Endothelial cell of umbilical vein (primary cell): ENCODE data around the gene UBE2D2. TPM values are rescaled to one million over a fixed set of nuclear protein-coding genes. Genes with fewer than 3 reads are reported as not detected.

Experiments used
- BruUV-seq: library from RNA; stranded (reverse); fragments of 400-500 nt; replicated peaks from 2 replicates; lab custom pipeline; 2021; lab: Mats Ljungman, UMichigan
- CTCF ChIA-PET: fragments of 300-600, 350-600 bp; sonication (Branson Sonifier 250); formaldehyde crosslinking; loops from one replicate; lab custom pipeline; 2021; ENCODE audit warnings: antibody characterized with exemption, inconsistent platforms; lab: Charles Lee
- POLR2A ChIA-PET: fragments of 300-600, 350-600 bp; sonication (Branson Sonifier 250); formaldehyde crosslinking; loops from one replicate; lab custom pipeline; 2021; ENCODE audit warnings: antibody characterized with exemption, inconsistent platforms; lab: Charles Lee
- DNase-seq: peaks from one replicate; pipeline ENCODE4 v3.0.0-alpha.2; 2011; ENCODE audit warnings: low read depth, low spot score
- FAIRE-seq: peaks from 2 replicates; lab custom pipeline; 2011; peaks lifted over from hg19 to GRCh38; lab: Jason Lieb, UNC
- H2AFZ ChIP-seq: 2 replicates; pipeline ENCODE4 v1.6.0; 2012; ENCODE audit warnings: low read depth, low read length, control low read depth, inconsistent platforms
- H3K27ac ChIP-seq: 2 replicates; pipeline ENCODE4 v1.5.1; 2011; ENCODE audit warnings: low read depth, mild to moderate bottlenecking, control low read depth, low read length, moderate library complexity; ENCODE audit not compliant: insufficient read depth
- H3K27me3 ChIP-seq, 2 experiments: 2 replicates each; pipeline versions ENCODE4 v1.6.0 to v1.6.1; 2011; ENCODE audit warnings: low read length in 2 of 2, mixed read lengths in 1 of 2; ENCODE audit not compliant: control insufficient read depth in 2 of 2, insufficient read depth in 2 of 2
- H3K36me3 ChIP-seq, 2 experiments: 2 replicates in 1 of 2; 3 replicates in 1 of 2; pipeline ENCODE4 v1.5.1; 2011; ENCODE audit warnings: low read length in 2 of 2, mild to moderate bottlenecking in 1 of 2, moderate library complexity in 1 of 2; ENCODE audit not compliant: control insufficient read depth in 2 of 2, insufficient read depth in 2 of 2; ENCODE audit errors: extremely low read depth in 1 of 2
- H3K4me1 ChIP-seq: 3 replicates; pipeline ENCODE4 v1.5.1; 2011; ENCODE audit warnings: mild to moderate bottlenecking, low read length; ENCODE audit not compliant: control insufficient read depth, insufficient read depth; ENCODE audit errors: extremely low read depth
- H3K4me2 ChIP-seq: 2 replicates; pipeline ENCODE4 v1.6.1; 2011; ENCODE audit warnings: low read length, control low read depth, mixed read lengths; ENCODE audit not compliant: insufficient read depth
- H3K4me3 ChIP-seq, 3 experiments: fragments of 200-600 bp in 1 of 3; sonication (generic), shearing (Covaris generic) in 1 of 3; replicated peaks in 1 of 3; 2 replicates each; pipeline ENCODE4 v1.5.1; 2011 to 2016; ENCODE audit warnings: control low read depth in 3 of 3, low read length in 3 of 3, mild to moderate bottlenecking in 2 of 3, inconsistent platforms in 1 of 3, low read depth in 1 of 3, moderate library complexity in 1 of 3; ENCODE audit not compliant: insufficient read depth in 1 of 3
- H3K79me2 ChIP-seq: 2 replicates; pipeline ENCODE4 v1.6.0; 2012; ENCODE audit warnings: low read length, inconsistent platforms; ENCODE audit not compliant: control insufficient read depth, insufficient read depth
- H3K9ac ChIP-seq: replicated peaks from 2 replicates; pipeline ENCODE3; 2011; ENCODE audit warnings: low read length, control low read depth; ENCODE audit not compliant: insufficient read depth; ENCODE audit errors: extremely low read depth
- H3K9me1 ChIP-seq: replicated peaks from 3 replicates; pipeline ENCODE4 v1.6.0; 2011; ENCODE audit warnings: mild to moderate bottlenecking, low read length; ENCODE audit not compliant: control insufficient read depth, insufficient read depth; ENCODE audit errors: extremely low read depth
- H3K9me3 ChIP-seq: replicated peaks from 2 replicates; pipeline ENCODE4 v1.5.1; 2012; ENCODE audit warnings: low read length, inconsistent platforms; ENCODE audit not compliant: control insufficient read depth, insufficient read depth
- H4K20me1 ChIP-seq: replicated peaks from 2 replicates; pipeline ENCODE3; 2011; ENCODE audit warnings: mild to moderate bottlenecking, low read length; ENCODE audit not compliant: control insufficient read depth, insufficient read depth; ENCODE audit errors: extremely low read depth
- CTCF ChIP-seq, 2 donors: IDR thresholded peaks; 1 replicate in 1 of 2; 2 replicates in 1 of 2; pipeline ENCODE4 v1.5.1; 2011; ENCODE audit warnings: low read length in 2 of 2, mild to moderate bottlenecking in 2 of 2, moderate library complexity in 2 of 2, control low read depth in 1 of 2, inconsistent platforms in 1 of 2, low read depth in 1 of 2; ENCODE audit not compliant: insufficient read depth in 1 of 2; ENCODE audit errors: extremely low read depth in 1 of 2
- EZH2 ChIP-seq: IDR thresholded peaks from 2 replicates; pipeline ENCODE4 v1.6.1; 2012; ENCODE audit warnings: borderline replicate concordance, low read depth, mild to moderate bottlenecking, moderate library complexity, low read length, inconsistent platforms; ENCODE audit not compliant: severe bottlenecking
- FOS ChIP-seq: IDR thresholded peaks from 2 replicates; pipeline ENCODE4 v1.6.1; 2011; ENCODE audit warnings: mild to moderate bottlenecking, low read length, moderate library complexity, borderline replicate concordance; ENCODE audit not compliant: insufficient read depth
- GATA2 ChIP-seq: IDR thresholded peaks from 2 replicates; pipeline ENCODE4 v1.7.0; 2011; ENCODE audit warnings: low read depth, mild to moderate bottlenecking, moderate library complexity, mixed read lengths, low read length; ENCODE audit not compliant: insufficient read length, insufficient read depth
- JUN ChIP-seq: IDR thresholded peaks from 2 replicates; pipeline ENCODE4 v1.6.1; 2011; ENCODE audit warnings: borderline replicate concordance, low read depth; ENCODE audit not compliant: insufficient read length, insufficient read depth
- MAX ChIP-seq: IDR thresholded peaks from 2 replicates; pipeline ENCODE4 v1.6.1; 2011; ENCODE audit not compliant: insufficient read depth, insufficient read length
- MYC ChIP-seq: IDR thresholded peaks from one replicate; pipeline ENCODE4 v1.6.1; 2011; ENCODE audit warnings: mild to moderate bottlenecking, low read depth, low read length
- POLR2A ChIP-seq: IDR thresholded peaks from 2 replicates; pipeline ENCODE4 v1.6.1; 2012; ENCODE audit warnings: low read depth, mild to moderate bottlenecking, control low read depth, low read length
- POLR2AphosphoS5 ChIP-seq: IDR thresholded peaks from 2 replicates; pipeline ENCODE4 v1.6.1; 2012; ENCODE audit warnings: low read depth, mild to moderate bottlenecking, control low read depth, low read length, moderate library complexity; ENCODE audit not compliant: insufficient read depth
- dilution Hi-C: fragments of 300-500 bp; cut with MboI; formaldehyde crosslinking; loops from one replicate; pipeline ENCODE4 v1.15.0; 2019; ENCODE audit warnings: low sequenced_read_pairs; ENCODE audit not compliant: extremely low pct_ligation_motif_present
- intact Hi-C: fragments of 100-400 bp; cut with micrococcal nuclease; formaldehyde crosslinking; loops from one replicate; pipeline ENCODE4 v1.10.0; 2022
- polyA plus RNA-seq, 4 experiments: library from polyadenylated mRNA; depleted of rRNA in 3 of 4; stranded (reverse) in 3 of 4; unstranded in 1 of 4; fragments of >200 nt; gene quantifications; 2 replicates each; pipeline versions ENCODE4 v1.2.1 to v1.2.3, GENCODE V29; 2011 to 2012; ENCODE audit warnings: missing spikeins in 1 of 4
- total RNA-seq: library from RNA; stranded (reverse); gene quantifications from 2 replicates; pipeline ENCODE4 v1.2.3, GENCODE V29; 2021

UBE2D2 gene
- total and polyA plus RNA-seq, 2 donors (not counting 3 experiments of a cell fraction or from before 2014, with no cell fraction given) = 45.0 to 156 TPM

DNA sequence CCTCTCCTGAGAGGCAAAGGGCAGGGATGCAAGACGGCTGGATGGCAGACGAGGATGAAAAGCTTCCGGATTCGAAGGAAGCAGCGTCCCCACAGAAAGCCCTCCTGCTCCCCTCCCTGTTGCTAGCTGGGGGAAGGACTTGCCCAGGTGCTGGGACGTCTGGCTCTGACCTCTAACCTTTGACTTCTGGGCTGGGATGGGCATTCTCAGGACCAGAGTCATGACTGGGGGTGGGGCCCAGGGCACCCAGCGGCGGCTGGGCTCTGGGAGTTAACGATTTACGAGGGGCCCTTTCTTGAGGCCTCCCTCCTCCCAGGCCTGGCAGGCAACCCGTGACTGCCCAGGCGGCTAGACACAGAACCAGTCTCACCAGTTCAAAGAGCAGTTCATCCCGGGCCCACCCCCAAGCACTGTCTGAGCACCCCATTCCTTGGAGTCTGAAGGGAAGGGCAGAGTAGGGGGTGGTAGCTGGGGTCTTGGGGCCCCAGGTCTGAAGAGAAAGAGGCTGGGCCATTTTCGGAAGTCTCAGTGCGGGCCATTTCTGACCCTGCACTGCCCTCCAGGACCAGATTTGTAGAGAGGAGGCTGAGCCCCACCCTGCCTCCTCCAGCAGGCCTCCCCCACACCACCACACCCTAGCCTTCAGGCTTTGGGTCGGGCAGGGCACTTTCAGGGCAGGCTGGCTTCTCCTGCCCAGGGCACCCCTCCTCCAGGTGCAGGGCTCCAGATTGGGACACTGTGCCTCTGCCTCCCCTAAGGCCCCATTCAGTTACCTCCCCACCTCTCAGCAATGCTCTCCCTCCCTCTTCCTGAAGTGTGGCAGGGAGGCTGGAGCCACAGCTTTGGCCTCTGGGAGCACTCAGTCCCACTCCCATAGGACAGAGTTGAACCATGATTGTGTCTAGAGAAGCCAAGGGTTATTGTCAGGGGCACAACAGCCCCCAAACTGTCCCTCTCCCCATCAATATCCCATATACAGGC, 82.0 kb downstream of the UBE2D2 start:
- Histone ChIP-seq H3K9ac (no peak overlapping the region), H3K79me2 (no peaks in the 10 kb centered on the region), H3K9me3 (no peaks in the 10 kb centered on the region), H4K20me1 (no peaks in the 10 kb centered on the region), H3K4me1 (peaks cover 3% of the 10 kb centered on the region), H3K4me3 (no peak overlapping the region), H3K27ac (no peak overlapping the region), H3K4me2 (no peak overlapping the region), H3K27me3 (peaks cover 3 to 6% of the 10 kb centered on the region in 2 experiments), H3K9me1 (no peaks in the 10 kb centered on the region), H2AFZ (no peak overlapping the region), H3K36me3 (no peaks in the 10 kb centered on the region)
- no peak for DNase-seq
- no TSS peak for BruUV-seq
- intact Hi-C loops (no loop called here), dilution Hi-C loops (loop anchor here (10.0 kb wide), 1 partner anchor 122 kb away; no protein-coding TSS in a partner anchor)
- ChIA-PET CTCF (interaction anchor here (3.9 kb wide), 1 partner anchor 47 kb away, joined by 13 read pairs; no protein-coding TSS in a partner anchor), POLR2A (no interaction called here)
- TF ChIP-seq EZH2 (no peak), POLR2A (no peak)
- FAIRE-seq = no peak

DNA sequence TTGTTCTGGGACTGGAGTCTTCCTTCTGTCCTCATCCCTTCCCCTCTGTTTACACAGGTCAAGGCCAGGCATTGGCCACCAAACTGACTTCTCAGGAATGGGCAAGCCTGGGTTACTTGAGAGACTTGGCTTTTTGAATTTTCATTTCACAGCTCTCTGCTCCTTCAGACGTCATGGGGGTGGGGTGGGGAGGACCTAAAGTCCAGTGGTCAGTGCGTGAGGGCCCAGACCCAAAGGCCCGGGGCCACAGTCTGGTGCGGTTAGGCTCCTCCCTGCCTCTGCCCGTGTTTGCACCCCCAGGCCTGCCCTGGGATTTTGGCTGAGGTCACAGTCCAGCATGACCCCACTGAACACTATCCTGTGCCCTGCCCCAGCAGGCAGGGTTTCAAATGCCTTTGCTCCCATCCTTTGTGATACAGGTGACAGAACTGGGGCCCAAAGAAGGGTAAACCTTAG, 82.9 kb downstream of the UBE2D2 start:
- BruUV-seq = no TSS peak
- POLR2A ChIA-PET = no interaction called here
- CTCF ChIA-PET = interaction anchor here (2.0 to 3.9 kb wide), 2 partner anchors 10 to 47 kb away, joined by 12 to 13 read pairs; no protein-coding TSS in a partner anchor

More for the DNA sequence above, 82.9 kb downstream of the UBE2D2 start:
- H3K79me2 ChIP-seq = no peaks in the 10 kb centered on the region
- H2AFZ ChIP-seq = no peak overlapping the region
- no peak for DNase-seq
- H3K4me2 ChIP-seq = no peak overlapping the region
- H3K36me3 ChIP-seq = no peaks in the 10 kb centered on the region
- peaks cover 5% of the 10 kb centered on the region for H3K4me1 ChIP-seq
- H4K20me1 ChIP-seq = no peaks in the 10 kb centered on the region
- peaks cover 4 to 6% of the 10 kb centered on the region in 2 experiments for H3K27me3 ChIP-seq
- H3K9me3 ChIP-seq = no peaks in the 10 kb centered on the region
- FAIRE-seq = no peak
- dilution Hi-C loops = loop anchor here (10.0 kb wide), 1 partner anchor 121 kb away; no protein-coding TSS in a partner anchor
- TF ChIP-seq FOS (no peak), MYC (no peak), GATA2 (no peak), JUN (no peak), CTCF (IDR thresholded peaks at IDR 0.05; ENCODE audit: extremely low read depth in 1 of 2, insufficient read depth in 1 of 2, low read depth in 1 of 2, low read length in 2 of 2) (no peak), POLR2AphosphoS5 (no peak), MAX (no peak), POLR2A (no peak), EZH2 (no peak)
- intact Hi-C loops = no loop called here
- H3K9ac ChIP-seq = no peak overlapping the region
- H3K9me1 ChIP-seq = no peaks in the 10 kb centered on the region
- H3K27ac ChIP-seq = no peak overlapping the region
- H3K4me3 ChIP-seq = no peak overlapping the region
